Astrocyte of the cerebellum (primary cell): Measurements from ENCODE around the gene ZNF423.

Experiments
- DNase-seq: peaks from one replicate; pipeline ENCODE4 v3.0.0-alpha.2; 2011; ENCODE audit warnings: low read depth
- H3K4me3 ChIP-seq: 2 replicates; pipeline ENCODE4 v1.5.1; 2011; ENCODE audit warnings: mild to moderate bottlenecking, low read depth, low read length, moderate library complexity
- in situ Hi-C: cut with HindIII; loops from 2 replicates; pipeline ENCODE4 v1.10.0; 2017; ENCODE audit warnings: low sequenced_read_pairs
- TF ChIP-seq, protein P1 (sequence below): IDR thresholded peaks from 2 replicates; pipeline ENCODE4 v1.5.1; 2012; ENCODE audit warnings: low read length, low read depth, moderate library complexity, mild to moderate bottlenecking; ENCODE audit errors: missing control alignments

Gene ZNF423

GRCh38 chr16:49583911-49584310, 272.0 kb downstream of the ZNF423 start:
- no peak for DNase-seq
- in situ Hi-C loops = no loop called here
- no peak overlapping the region for H3K4me3 ChIP-seq
- TF ChIP-seq, protein P1, sequence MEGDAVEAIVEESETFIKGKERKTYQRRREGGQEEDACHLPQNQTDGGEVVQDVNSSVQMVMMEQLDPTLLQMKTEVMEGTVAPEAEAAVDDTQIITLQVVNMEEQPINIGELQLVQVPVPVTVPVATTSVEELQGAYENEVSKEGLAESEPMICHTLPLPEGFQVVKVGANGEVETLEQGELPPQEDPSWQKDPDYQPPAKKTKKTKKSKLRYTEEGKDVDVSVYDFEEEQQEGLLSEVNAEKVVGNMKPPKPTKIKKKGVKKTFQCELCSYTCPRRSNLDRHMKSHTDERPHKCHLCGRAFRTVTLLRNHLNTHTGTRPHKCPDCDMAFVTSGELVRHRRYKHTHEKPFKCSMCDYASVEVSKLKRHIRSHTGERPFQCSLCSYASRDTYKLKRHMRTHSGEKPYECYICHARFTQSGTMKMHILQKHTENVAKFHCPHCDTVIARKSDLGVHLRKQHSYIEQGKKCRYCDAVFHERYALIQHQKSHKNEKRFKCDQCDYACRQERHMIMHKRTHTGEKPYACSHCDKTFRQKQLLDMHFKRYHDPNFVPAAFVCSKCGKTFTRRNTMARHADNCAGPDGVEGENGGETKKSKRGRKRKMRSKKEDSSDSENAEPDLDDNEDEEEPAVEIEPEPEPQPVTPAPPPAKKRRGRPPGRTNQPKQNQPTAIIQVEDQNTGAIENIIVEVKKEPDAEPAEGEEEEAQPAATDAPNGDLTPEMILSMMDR = no peak

DNA sequence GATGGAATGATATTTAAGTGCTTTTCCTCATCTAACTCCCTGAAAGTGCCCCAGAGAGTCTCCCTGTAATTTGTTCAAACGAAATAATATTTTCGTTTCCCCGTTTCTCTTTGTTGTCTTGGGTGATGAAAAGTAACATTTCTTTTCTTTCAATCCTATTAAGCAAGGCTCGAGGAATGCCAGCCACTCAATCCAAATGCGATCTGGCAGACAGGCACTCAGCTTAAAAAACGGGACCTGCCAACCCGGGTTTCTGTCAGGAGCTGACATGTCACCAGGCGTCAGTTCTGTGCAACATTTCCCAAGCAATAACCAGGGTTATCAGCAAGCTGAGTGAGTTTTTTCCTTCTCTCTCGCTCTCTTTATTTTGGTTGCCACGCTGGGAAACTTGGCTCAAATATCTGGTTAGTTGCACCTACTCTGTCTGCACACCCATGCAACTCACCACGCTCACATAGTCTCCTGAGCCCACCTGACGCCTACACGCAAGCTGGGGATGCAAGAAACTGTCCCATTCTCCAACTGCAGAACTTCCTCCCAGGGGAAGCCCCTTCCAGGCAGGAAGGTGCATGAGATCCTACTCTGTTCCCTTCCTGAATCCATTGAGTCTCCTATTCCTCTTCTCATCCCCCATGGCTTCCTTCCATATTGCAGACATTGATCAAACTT, 274.1 kb downstream of the ZNF423 start:
- TF ChIP-seq, protein P1 = no peak
- no peak overlapping the region for H3K4me3 ChIP-seq
- in situ Hi-C loops = no loop called here
- no peak for DNase-seq

DNA sequence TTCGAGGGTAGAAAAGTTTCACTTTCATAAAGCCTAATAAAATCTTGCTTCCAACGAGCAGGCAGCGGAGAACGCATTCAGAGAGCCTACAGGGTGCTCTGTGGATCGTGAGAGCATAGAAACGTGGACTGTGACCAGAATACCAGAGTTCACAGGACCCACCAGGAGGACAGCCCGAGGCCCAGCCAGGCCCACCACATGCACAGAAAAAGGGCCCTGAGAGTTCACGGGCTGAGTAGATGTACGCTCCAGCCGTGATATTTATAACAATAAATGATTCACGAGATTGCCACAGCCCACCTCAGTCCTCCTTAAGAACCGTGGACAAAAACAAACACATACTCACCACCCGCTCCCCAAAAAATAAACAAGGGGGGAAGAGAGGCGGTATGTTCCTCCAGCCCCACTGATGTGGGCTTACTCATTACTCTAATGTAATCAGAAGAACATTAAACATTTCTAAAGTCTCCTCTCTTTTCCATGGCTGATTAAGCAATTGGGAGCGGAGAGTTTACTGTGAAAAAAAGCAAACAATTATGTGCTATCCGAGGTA, 275.1 kb downstream of the ZNF423 start:
- in situ Hi-C loops = no loop called here
- TF ChIP-seq, protein P1 = no peak
- no peak overlapping the region for H3K4me3 ChIP-seq

DNA sequence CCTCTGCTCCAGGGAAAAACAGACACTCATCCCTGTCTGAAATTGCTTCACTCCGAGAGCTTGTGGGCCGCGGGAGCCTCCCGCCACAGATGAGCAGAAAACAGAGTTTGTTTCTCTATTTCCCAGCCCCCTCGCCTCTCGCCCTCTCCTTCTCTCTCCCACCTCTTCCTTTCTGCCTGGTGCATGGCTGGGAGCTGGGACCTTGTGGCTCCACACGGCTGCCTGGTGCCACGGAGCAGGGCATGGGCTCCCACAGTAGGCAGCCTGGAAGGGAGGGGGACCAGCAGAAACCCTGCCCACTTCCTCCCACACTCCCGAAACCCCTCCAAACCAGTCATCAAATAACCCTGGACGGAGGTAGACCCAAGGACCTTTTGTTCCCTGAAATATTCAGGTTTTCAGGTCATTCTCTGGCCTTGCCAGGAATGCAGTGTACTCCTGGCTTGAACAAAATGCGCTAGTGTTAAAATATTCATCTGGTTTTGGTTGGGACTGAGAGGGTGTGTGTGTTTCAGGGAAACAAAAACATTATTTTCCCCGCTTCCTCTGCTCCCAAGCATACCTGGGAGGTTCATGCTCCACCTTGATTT, 277.4 kb downstream of the ZNF423 start:
- in situ Hi-C loops = no loop called here
- no peak overlapping the region for H3K4me3 ChIP-seq
- TF ChIP-seq, protein P1 = no peak
- no peak for DNase-seq

More for the DNA sequence above, 275.1 kb downstream of the ZNF423 start:
- DNase-seq = peak; percentile 38

- no peak for DNase-seq
- H3K4me3 ChIP-seq = no peak overlapping the region
- in situ Hi-C loops = no loop called here
- TF ChIP-seq, protein P1 = no peak
Measured at GRCh38 chr16:49578018-49578417, 277.9 kb downstream of the ZNF423 start.

DNA sequence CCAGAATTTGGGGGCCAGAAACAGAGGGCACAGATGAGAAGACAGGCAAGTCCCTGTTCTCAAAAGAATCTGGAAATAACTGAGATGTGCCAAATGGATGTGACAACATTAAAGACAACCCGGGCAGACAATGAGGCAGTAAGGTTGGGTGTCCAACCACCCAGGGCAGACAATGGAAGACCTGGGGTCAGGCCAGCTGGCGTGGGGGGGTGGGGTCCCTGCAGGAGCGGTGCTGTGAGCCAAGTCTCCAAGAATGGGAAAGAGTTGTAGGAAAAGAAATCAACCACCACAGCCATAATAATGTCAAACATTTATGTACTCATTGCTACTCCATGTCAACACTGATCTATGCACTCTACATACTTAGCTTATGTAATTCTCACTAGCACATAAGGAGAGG, 279.0 kb downstream of the ZNF423 start:
- in situ Hi-C loops = no loop called here
- no peak for DNase-seq
- H3K4me3 ChIP-seq = no peak overlapping the region
- TF ChIP-seq, protein P1 = no peak
